ENCODE measurements around the gene AMOTL2.

AMOTL2 gene

DNA sequence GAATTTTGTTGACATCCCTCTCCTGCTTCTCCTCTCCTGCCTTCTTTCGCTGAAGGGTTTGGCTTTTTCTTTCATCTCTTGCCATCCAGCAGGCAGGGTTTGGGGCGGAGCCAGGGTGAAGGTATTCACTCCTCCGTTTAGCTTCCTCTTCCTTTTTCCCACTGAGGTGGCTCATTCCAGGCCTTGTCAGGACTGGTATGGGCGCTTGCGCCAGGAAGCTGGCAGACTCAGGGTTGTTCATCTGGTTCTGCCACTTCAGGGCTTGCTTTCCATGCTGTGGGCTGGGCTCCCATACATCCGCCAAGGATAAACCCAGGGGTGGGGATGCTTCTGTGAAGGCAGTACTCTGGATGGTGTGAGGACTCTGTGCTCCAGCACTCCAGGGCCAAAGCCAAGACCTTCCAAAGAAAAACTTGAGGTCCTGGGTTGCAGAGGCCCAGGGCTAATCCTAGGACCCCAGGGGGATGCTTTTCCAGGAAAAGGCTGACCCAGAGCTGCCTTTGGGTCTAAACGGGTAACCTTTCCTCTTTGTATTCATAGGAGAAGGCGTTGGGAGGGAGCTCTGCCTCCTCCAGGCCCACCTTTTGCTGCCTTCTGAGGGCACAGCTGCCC is 7.7 kb upstream of the AMOTL2 start:
- TF ChIP-seq, protein P1, sequence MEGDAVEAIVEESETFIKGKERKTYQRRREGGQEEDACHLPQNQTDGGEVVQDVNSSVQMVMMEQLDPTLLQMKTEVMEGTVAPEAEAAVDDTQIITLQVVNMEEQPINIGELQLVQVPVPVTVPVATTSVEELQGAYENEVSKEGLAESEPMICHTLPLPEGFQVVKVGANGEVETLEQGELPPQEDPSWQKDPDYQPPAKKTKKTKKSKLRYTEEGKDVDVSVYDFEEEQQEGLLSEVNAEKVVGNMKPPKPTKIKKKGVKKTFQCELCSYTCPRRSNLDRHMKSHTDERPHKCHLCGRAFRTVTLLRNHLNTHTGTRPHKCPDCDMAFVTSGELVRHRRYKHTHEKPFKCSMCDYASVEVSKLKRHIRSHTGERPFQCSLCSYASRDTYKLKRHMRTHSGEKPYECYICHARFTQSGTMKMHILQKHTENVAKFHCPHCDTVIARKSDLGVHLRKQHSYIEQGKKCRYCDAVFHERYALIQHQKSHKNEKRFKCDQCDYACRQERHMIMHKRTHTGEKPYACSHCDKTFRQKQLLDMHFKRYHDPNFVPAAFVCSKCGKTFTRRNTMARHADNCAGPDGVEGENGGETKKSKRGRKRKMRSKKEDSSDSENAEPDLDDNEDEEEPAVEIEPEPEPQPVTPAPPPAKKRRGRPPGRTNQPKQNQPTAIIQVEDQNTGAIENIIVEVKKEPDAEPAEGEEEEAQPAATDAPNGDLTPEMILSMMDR (IDR thresholded peaks at IDR 0.05; ENCODE audit: control insufficient read depth, insufficient read depth, low read depth, low read length, missing control alignments) = no peak
- no peak overlapping the region for H3K4me3 ChIP-seq (ENCODE audit: control insufficient read depth, low read depth, low read length)
- no peak for DNase-seq (ENCODE audit: low read depth)

DNA sequence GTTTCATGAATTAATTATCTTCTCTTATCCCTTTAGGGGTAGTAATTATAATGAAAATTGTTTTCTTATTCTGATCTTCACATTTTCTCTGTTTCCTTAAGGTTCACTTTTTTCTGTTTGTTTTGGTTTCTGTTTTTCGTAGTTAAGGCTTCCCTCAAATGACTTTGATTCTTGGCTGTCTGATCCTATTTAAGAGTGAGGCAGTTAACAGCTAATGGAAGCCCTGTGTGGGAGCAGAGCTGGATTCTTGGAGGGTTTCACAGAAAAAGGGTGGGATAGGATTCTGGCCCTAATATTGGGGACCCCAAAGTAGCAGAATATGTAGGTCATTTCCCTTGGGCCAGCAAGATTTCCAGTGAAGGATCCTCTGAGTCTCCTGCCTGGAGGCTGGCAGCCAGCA is 6.8 kb upstream of the AMOTL2 start:
- no peak overlapping the region for H3K4me3 ChIP-seq (ENCODE audit: control insufficient read depth, low read depth, low read length)
- TF ChIP-seq, protein P1 (IDR thresholded peaks at IDR 0.05; ENCODE audit: control insufficient read depth, insufficient read depth, low read depth, low read length, missing control alignments) = no peak
- no peak for DNase-seq (ENCODE audit: low read depth)

DNA sequence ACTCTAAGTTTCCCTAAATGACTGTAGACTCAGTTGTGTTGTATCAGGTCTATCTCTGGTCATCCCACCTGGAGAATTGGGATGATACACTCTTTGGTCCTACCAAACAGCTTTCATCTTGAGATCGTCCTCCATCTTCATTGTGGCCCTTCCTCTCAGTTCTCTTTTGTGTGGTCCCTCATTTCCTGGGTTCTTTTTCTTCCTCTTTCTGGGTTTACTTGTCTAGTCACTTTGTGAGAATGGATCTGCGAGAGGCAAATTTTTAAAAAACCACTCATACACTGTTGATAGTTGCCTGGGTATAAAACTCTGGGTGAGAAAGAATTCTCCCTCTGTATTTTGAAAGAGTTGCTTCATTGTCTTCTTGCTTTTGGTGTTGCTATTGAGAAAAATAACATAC is 6.0 kb upstream of the AMOTL2 start:
- no peak for DNase-seq (ENCODE audit: low read depth)
- TF ChIP-seq, protein P1 (IDR thresholded peaks at IDR 0.05; ENCODE audit: control insufficient read depth, insufficient read depth, low read depth, low read length, missing control alignments) = no peak
- no peak overlapping the region for H3K4me3 ChIP-seq (ENCODE audit: control insufficient read depth, low read depth, low read length)

DNA sequence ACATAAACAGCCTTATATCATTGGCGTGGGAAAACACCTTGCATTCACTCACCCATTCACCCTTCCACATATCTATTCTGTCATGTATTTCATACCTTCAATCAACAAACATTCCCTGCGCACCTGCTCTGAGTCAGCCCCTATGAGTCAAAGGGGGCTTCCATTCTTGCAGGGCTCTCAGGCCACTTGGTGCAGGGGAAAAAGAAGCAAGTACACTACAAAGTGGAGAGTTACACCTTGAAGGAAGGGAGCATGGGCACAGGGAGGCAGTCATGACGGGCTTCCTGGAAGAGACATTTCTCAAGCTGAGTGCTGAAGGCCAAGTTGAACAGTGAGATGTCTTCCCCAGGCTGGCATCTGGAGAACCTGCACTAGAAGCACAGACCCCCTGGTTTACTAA is 4.6 kb upstream of the AMOTL2 start:
- TF ChIP-seq, protein P1 (IDR thresholded peaks at IDR 0.05; ENCODE audit: control insufficient read depth, insufficient read depth, low read depth, low read length, missing control alignments) = no peak
- DNase-seq (ENCODE audit: low read depth) = no peak
- no peak overlapping the region for H3K4me3 ChIP-seq (ENCODE audit: control insufficient read depth, low read depth, low read length)

DNA sequence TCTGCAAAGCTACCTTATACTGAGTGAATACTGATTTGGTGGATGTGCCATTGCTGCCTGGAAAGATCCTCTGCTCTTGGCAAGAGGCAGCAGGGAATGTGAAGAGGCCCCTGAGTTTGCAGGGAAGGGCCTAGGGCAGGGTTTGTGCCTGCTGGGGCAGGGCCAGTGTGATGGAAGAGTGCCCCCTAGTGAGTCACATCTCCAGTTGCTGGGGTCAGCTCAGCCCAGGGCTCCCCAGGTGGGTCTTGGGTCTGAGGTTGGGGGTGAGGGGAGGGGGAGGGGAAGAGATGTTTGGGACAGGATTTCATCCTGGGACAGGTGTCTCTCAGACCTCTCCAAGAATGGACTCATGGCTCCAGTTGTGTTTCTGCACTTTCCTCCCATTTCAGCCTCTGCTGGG is 4.1 kb upstream of the AMOTL2 start:
- no peak for DNase-seq (ENCODE audit: low read depth)
- no peak overlapping the region for H3K4me3 ChIP-seq (ENCODE audit: control insufficient read depth, low read depth, low read length)
- TF ChIP-seq, protein P1 (IDR thresholded peaks at IDR 0.05; ENCODE audit: control insufficient read depth, insufficient read depth, low read depth, low read length, missing control alignments) = peak; percentile 24

DNA sequence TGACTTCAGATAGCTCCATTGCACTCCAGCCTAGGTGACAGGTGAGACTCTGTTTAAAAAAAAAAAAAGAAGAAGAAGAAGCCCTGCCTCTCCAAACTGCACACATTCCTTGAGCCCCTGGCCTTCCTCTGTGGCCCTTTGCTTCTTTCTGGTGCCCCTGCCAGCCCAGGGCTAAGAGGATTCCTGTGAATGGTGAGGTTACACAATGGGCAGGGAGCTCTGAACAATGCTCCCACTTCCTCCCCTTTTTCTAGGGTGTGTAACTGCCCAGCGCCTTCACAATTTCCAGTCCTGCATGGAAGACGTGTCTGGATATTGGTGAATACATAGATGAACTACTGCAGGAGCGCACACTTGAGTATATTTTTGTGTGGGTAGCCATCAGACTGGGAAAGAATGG is 3.6 kb upstream of the AMOTL2 start:
- no peak for DNase-seq (ENCODE audit: low read depth)
- TF ChIP-seq, protein P1 (IDR thresholded peaks at IDR 0.05; ENCODE audit: control insufficient read depth, insufficient read depth, low read depth, low read length, missing control alignments) = no peak
- no peak overlapping the region for H3K4me3 ChIP-seq (ENCODE audit: control insufficient read depth, low read depth, low read length)
